ENCODE results near the gene CPSF6. TPM values are rescaled to one million over a fixed set of nuclear protein-coding genes. Genes with fewer than 3 reads are reported as not detected.

CPSF6 gene
- total RNA-seq, 2 experiments from 2014 or later: 107 to 109 TPM

Small RNAs within 50 kb of the gene (microRNA-seq; reads per million reads assigned to microRNA genes)
- not detected for gene MIR1279 (ENCODE audit: borderline replicate concordance)

Other genes with a start within 250 kb of the CPSF6 start
- not detected for gene LYZ, start 108.8 kb downstream of the CPSF6 start, total RNA-seq
- gene YEATS4, start 120.2 kb downstream of the CPSF6 start, total RNA-seq: 10 to 100 TPM; 55.4 to 59.8 TPM
- 10 to 100 TPM in 1 of 2 experiments, 1 to 10 TPM in 1; 9.5 to 10.4 TPM for gene FRS2, start 230.8 kb downstream of the CPSF6 start, total RNA-seq

Measured in activated CD4-positive, alpha-beta T cell treated with anti-CD3 and anti-CD28 coated beads for 36 hours (primary cell).